HG03064 (cell line): ENCODE results near the gene SERPINB8.
A peak's percentile ranks its signal among the peaks of the same experiment; 100 is the strongest.
"Not testable (repeated sequence)": the region's sequence is repeated elsewhere in the genome, so short reads cannot be mapped to it uniquely, and the experiment has no call there.

ENCODE experiments used
- ATAC-seq: cut with Tn5 transposase; IDR thresholded peaks from one replicate; pipeline ENCODE4 v1.9.1; 2021; ENCODE audit warnings: low read depth; ENCODE audit not compliant: unreplicated experiment

The SERPINB8 gene, protein sequence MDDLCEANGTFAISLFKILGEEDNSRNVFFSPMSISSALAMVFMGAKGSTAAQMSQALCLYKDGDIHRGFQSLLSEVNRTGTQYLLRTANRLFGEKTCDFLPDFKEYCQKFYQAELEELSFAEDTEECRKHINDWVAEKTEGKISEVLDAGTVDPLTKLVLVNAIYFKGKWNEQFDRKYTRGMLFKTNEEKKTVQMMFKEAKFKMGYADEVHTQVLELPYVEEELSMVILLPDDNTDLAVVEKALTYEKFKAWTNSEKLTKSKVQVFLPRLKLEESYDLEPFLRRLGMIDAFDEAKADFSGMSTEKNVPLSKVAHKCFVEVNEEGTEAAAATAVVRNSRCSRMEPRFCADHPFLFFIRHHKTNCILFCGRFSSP

DNA sequence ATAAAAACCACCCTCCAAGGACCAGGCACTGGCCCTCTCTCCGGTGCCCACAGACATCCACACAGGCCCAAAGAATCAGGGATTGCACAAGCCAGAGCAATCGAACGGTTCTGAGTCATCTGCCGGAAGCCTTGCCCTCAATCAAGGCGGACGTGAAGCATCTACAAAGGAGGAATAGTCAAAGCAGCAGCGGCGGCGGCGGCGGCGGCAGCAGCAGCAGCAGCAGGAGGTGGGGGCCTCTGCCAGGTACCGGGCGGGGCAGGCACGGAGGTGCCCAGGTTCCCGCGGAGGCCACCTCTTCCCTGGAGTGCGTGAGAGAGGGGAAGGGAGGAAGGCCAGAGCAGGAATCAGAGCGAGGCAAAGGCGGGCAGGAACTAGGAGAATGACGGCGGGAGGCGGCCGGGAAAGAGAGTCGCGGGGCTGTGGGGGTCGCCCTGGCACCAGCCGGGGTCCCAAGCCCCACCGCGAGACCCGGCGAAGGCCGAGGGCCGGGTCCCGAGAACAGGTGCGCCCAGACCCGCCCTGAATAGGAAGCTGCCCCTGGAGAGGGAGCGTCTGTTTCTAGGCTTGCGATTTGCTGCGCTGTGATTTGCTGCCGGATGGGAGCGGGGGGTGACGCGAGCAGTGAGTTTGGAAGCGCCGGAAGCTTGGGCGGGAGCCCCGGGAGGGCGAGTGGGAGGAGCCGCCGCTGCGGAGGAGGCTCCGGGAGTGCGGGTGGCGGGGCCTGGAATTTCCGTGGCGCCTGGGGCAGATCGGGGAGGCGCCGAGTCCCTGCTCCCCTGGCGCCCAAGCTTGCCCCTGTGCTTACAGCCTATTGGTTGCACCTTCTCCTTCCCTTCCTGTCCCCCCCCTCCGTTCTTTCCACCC, at the start of gene SERPINB8:
Gene SERPINB8, plus strand, starts transcription at position 140 of the 867 bp plus-strand sequence. CDS start 8,228 bp downstream, outside the sequence.
- peak; percentile 93 for ATAC-seq

GRCh38 chr18:63922049-63922448, 47.8 kb upstream of the SERPINB8 start:
- ATAC-seq: no peak

DNA sequence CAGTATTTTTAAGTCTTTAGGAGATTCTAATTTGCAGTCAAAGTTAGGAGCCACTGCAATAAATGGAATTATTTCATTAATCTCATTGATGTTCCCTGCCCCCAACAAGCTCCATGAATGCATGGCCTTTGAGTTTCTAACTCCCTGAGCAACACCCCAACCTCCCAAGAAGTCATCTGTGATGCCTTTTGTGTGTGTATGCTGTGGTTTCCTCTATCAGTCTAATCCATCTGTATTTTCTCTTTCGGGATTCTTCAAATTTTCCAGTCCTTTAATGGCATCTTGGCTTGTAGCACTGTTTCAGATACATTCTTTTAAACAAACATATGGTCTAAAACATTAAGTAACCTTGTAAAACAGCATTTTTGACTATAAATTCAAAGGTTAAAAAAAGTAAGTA, 45.3 kb upstream of the SERPINB8 start:
- ATAC-seq: no peak

- ATAC-seq: no peak
These were observed 41.5 kb upstream of the SERPINB8 start for GRCh38 chr18:63928331-63928730.

- ATAC-seq: not testable (repeated sequence)
These were observed 40.5 kb upstream of the SERPINB8 start for GRCh38 chr18:63929369-63929768.

GRCh38 chr18:63930773-63931354, 39.0 kb upstream of the SERPINB8 start:
- no peak for ATAC-seq

DNA sequence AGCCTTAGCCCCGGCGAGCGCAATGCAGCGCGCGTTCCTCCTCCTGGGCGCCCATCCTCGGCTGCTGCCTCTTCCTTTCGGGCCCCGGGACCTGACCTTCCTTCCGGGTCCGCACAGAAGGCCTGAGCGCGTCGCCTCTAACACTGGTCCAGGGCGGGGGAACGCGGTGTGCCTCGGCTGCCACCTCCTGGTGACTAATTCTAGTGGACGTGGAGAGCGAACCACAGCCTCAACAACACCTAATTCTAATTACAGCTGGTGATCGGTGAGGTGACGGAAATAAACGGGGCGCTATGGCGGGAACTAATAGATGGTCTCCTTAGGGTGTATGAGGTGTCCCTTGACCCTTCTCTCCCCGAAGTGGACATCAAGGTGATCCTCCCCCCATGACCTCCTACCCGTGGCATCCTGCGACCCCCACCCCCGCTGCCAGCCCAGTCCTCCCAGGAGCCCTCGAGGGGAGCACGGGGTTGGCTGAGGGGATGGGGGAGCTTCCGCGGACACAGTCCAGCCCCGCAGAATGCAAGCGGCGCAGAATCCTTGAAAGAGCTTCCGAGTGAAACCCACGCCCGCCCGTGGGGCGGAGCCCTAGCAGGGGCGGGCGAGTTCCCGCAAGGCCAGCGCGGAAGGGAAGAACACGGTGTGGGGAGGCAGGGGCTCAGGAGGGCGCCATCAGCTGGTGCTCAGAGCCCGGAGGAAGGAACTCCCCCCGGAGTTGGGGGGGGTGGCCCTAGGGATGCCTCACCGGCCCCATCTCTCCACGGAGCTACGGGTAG, 33.5 kb upstream of the SERPINB8 start:
- peak; percentile 98 for ATAC-seq

DNA sequence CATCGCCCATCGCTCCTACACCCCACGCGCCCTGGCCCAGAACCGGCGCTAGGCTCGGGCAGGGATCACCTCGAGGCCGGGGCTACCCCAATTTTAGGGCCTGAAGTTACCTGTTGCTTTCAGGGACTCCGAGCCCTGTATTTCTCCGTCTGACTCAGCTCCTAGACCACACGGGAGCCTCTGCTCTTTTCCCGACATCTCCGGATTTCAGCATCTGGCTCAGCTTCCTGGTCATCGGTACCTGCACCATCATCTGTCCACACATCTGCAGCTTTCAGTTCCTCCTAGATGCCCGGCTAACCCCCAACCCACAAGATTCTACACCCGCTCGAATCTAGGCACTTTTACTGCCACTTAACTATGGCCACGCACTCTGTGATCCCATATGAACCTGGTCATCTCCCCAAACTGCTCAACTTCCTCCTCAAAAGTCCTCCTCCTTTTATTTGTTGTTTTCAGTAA, 32.9 kb upstream of the SERPINB8 start:
- peak; percentile 13 for ATAC-seq

DNA sequence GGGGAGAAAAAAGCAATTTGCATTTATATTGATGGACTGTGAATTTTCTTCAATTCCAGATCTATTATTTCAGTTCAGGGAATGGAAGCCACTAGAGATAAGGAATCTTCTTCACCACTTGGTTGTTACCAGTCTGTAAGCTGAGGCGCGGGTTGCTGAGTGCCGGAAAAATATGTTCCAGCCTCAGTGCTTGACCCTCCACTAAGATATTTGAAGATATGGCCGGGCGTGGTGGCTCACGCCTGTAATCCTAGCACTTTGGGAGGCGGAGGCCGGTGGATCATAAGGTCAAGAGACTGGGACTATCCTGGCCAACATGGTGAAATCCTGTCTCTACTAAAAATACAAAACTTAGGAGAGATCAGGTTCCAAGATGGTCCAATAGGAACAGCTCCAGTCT, 29.9 kb upstream of the SERPINB8 start:
- no peak for ATAC-seq

- not testable (repeated sequence) for ATAC-seq
These were observed 29.3 kb upstream of the SERPINB8 start for GRCh38 chr18:63940543-63941050.

- ATAC-seq: no peak
These were observed 22.7 kb upstream of the SERPINB8 start for GRCh38 chr18:63947051-63947790.

DNA sequence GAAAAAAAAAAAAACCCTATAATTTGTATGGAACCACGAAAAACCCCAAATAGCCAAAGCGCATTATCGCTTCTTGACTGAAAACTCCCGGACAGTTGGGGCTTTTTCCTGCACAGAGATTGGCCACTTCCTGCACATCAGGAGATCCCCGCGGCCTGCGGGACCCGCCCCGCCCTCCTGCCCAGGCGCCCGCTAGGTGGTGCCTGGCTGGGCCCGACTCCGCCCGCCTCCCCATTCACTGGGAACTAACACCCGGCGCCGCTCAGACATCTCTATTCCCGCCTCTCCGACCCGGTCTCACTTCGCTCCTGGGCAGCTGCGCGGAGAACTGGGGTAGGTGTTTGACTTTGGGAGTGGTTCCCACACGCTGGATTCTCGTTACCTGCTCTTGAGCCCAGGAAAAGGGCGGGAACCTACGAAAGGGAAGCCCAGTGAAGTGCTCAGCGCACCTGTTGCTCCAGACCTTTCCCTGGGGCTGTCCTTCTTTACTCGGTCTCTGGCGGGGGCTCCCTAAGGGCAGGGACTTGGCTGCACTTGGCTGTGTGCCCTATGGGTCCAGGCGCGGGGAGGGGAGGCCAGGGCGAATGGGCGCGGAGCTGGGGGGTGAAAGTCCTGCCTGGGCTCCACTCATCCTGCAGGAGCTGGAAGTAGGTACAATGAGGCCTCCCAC, 20.7 kb upstream of the SERPINB8 start, which contains the start of gene HMSD:
Gene HMSD, plus strand, starts transcription at position 234 of the 670 bp plus-strand sequence. CDS start 4,155 bp downstream, outside the sequence.
- ATAC-seq: peak; percentile 92

DNA sequence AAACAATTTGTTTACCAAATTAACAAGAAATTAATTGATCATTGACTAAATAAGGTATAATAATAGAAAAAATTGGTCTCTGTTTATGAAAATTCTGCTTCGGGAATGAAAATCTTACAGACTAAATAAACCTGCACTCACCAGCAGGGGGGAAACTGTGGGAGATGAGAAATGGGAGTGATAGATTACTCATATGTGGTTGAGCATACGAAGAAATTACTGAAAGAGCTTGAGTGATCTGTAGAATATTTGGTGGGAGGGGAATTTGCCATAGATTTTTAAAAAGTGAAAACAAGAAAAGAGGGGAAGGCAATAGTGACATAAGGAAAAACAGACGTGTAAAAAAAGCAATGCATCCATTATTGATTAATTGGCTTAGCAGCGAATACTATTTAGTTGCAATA, 18.6 kb upstream of the SERPINB8 start:
- ATAC-seq: peak; percentile 43

GRCh38 chr18:63953811-63954210, 16.1 kb upstream of the SERPINB8 start:
- ATAC-seq: no peak

DNA sequence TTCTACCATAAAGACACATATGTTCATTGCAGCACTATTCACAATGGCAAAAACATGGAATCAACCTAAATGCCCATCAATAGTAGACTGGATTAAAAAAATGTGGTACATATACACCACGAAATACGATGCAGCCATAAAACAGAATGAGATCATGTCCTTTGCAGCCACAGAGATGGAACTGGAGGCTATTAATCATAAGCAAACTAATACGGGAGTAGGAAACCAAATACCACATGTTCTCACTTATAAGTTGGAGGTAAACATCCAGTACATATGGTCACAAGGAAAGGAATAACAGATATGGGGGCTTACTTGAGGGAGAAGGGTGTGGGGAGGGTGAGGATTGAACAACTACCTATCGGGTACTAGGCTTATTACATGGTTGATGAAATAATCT, 13.1 kb upstream of the SERPINB8 start:
- ATAC-seq: no peak

DNA sequence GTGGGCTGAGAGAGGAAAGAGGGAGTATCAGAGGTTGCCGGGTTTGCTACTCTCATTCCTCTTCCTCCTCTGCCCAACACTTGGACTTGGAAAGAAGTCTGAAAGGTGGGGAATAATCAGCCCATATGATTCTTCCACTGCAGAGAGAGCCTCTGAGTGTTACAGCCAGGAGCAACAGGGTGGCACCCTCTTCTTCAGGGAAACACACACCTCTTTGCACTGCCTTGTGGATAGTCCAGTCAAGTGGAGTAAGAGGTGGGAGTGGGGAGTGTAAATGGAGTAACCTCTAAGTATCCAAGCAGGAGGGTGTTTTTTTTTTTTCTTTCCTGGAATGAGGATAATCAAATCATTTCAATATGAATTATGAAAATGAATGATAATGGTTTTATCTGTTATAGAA, 9.0 kb upstream of the SERPINB8 start:
- no peak for ATAC-seq

DNA sequence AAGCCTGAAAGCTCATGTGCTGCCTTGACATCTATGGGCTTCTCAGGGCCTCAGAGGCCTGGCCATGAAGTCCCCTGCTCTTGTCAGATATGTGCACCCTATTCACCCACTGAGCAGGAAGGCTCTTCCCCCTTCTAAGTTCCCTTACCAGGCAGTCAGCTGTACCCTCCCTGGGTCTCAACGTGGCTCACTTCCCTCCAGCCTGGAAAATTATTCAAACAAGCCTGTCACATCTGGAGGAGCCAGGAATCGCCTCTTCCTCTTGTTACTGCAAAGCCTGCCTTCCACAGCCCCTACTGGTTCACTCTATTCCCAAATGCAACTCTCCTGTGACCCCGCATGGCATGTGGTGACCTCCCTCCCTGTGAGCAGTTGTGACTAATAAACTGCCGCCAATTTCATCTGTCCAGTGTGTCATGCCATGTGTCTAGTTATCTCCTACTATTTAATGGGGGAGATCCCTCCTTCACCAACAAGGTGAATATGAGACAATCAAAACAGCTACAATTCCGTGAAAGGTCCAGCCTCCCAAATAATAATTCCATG, 8.4 kb upstream of the SERPINB8 start:
- no peak for ATAC-seq

DNA sequence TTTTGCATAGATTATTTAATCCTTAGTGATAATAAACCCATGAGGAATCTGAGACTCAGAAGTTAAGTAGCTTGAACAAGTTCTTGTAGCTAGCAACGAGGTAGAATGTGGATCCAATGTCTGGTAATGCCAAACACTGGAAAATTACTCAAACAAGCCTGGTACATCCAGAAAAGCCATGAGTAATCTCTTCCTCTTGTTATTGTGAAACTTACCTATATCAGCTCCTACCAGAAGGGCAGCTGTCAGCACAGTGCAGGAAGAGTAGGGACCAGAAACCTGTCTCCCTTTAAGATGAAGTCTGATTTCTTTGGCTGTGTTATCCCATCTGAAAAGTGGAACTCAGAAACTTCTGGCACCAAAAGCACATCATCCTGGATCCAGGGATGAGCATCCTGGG, 7.7 kb upstream of the SERPINB8 start:
- no peak for ATAC-seq
